ENCODE results near the gene SLC22A17.

SLC22A17 gene

GRCh38 chr14:23360496-23360895 lies 7.8 kb upstream of the SLC22A17 start:
- no peak for DNase-seq

- no peak for DNase-seq
Observed at GRCh38 chr14:23359722-23360447, 7.2 kb upstream of the SLC22A17 start.

- no peak for DNase-seq
Observed at GRCh38 chr14:23359167-23359626, 6.5 kb upstream of the SLC22A17 start.

- no peak for DNase-seq
Observed at GRCh38 chr14:23358553-23359166, 6.0 kb upstream of the SLC22A17 start.

DNA sequence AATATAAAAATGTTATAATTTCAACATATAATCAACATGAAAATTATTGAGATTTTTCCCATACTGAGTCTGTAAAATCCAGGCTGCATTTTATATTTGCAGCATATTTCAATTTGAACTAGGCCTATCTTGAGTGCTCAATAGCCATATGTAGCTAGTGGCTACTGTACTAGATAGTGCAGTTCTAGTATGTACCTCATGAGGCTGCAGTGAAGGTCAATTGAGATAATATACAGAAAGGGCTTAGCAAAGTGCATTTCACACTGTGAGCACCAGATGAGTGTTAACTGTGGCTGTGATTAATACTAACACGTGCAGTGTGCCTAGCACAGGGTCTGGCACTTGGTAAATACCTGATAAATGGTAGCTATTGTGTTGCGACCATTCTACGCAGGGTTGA lies 5.4 kb upstream of the SLC22A17 start:
- no peak for DNase-seq

- no peak for DNase-seq
Observed at GRCh38 chr14:23357261-23357660, 4.6 kb upstream of the SLC22A17 start.

DNA sequence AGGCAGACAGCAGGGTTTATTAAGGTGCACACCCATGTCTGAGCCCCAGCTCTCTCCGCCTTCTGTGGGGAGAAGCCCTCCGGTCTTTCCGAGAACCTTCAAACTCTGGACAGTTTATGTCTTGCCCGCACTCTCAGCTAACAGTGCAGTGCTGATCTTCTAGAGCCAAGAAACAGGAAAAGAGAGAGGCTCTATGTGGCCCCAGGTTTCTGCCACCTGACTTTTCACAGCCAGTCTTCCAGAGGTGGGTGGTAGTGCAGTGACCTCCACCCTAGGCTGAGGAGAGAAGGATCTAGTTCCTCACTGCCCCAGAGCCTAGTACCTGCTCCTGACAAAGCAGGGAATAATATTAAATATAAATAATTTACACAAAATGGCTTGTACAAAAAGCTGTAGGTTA lies 4.0 kb upstream of the SLC22A17 start:
- no peak for DNase-seq

DNA sequence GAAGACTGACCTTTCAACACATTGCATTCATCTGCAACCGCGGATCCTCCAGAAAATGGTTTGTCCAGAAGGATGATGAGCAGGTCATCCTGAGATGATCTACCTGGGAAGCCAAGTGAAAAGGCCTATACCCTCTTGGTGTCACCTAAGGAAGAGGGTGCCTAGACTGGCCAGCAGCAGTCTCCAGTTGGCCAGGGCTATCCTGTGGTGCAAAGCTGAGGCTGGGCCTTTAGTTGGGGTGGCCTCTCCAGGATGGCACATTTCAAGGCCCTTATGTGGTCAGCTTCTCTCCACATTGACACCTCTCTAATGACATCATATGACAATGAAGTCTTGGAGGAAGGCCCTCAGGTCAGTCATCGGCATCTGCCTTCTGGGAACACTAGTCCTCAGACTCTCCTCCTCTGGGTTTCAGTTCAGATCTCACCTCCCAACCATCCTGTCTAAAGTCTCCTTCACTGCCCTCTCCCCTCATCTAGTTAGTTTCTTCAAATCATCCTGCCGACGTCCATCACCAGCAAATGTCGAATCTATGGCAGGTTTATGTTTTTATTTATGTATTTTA lies 3.3 kb upstream of the SLC22A17 start:
- no peak for DNase-seq

DNA sequence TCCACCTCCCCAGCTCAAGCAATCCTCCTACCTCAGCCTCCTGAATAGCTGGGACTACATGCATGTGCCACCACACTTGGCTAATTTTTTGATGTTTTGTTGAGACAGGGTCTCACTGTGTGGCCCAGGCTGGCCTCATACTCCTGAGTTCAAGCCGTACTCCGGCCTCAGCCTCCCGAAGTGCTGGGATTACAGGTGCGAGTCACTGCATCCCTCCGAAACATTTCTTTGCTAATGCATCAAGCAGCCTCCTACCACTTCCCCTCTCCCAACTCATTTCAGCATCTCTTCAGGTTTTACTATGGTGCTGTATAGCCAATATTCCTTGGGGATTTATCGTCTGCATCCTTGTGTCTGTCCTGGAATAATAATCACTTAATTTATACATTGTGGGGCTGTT lies 2.3 kb upstream of the SLC22A17 start:
- DNase-seq = no peak

- no peak for DNase-seq
Observed at GRCh38 chr14:23353433-23353780, 720 bp upstream of the SLC22A17 start.

- peak; percentile 53 for DNase-seq
Observed at GRCh38 chr14:23351681-23352505, 794 bp downstream of the SLC22A17 start.

DNA sequence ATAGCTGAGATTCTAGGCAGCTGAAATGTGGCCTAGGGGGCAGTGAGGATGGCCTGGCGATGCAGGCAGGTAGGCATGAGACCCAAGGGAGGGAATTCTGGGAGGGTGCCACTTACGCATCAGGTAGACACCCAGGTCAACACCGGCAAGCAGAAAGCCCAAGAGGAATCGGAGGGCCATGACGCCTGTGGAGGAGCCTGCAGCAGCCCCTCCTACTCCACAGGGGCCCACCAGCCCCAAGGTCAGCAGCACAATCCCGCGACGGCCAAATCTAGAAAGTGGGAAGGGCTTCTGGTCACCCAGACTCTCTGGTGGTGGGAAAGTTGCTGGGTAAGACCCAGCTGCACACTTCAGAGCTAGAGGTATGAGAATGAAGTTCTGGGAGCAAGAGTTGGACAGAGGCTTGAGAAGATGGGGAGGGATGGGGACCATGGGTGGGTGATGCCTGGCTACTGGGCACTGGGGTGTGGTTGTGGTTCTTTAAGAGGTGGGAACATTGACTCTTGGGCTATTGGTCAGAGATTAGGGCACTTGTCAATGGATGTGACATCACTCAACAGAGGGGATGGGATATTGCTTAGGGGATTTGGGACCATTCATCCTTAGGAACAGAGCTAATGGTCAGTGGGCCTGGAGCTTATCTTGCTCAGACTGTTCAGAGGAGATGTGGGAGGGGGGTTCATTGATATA lies 3.4 kb downstream of the SLC22A17 start:
- DNase-seq = no peak

- DNase-seq = no peak
Observed at GRCh38 chr14:23348297-23348655, 4.4 kb downstream of the SLC22A17 start.

DNA sequence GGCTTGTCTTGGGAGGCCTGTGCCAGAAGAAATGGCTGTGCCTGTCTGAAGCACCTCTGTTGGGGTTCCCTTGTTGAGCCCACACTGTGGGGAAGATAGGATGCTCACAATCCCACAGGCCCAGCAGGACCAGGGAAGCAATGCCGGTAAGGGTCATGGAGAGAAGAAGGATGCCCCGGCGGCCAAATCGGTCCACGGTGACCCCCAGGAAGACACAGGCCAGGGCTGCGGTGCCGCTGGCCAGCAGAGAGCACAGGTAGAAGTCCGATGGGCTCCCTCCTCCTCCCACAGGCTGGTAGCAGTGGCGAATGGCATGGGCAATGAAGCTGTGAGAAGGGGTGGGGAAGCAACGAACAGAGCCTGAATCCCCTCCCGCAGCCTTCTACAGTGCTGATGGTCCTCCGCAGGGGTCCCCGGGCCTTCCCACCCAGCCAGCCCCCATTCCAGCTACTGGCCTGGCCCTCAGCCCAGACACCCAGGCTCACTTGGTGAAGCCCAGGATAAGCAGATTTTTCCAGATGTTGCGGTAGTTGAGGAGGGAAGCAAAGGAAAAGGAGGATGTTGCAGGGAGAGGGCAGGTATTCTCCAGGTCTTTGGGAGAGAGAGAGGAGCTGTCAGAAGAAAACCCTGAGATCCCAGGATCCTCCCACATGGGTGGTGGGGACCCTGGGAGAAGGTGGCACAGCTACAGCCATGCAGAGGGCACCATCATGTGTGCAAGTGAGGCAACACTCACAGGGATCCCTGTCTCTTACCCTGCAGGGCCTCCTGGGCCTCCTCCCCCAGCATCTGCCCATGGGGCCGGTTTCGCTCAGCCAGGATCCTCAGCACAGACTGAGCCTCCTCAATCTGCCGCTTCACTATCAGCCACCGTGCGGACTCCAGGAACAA lies 5.0 kb downstream of the SLC22A17 start:
- DNase-seq = no peak

DNA sequence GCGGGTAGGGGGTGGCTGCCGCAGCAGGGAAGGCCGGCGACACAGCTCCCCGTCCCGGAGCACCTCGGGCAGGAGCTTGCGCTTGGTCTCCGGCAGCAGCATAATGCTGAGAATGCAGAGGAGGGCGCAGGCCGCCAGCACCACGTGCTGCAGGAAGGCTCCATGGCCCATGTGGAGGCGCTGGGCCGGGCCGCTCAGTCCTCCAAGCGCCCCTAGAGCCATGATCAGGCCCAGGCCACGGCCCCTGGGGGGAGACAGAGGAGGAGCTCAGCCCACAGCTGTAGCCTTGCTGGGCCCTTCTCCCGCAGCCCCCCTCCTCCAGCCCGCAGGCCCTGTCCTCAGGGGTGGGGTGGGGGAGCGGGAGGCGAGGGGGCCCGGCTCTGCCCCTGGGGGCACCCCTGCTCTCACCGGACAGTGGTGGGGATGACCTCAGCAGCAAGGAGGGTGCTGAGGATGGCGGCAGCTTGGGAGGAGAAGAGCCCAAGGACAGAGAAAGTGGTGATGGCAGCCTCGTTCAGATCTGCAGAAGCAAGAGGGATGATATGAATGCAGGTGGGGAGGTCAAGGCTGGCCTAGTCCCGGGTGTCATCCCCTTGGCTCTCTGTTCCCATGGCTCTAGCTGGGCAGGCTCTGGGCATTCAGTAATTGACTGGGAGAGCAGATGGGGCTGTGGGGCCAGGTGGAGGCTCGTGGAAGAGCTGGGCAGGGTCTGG lies 5.8 kb downstream of the SLC22A17 start:
- no peak for DNase-seq

- DNase-seq = no peak
Observed at GRCh38 chr14:23345987-23346692, 6.5 kb downstream of the SLC22A17 start.

GRCh38 chr14:23344481-23344880 lies 8.2 kb downstream of the SLC22A17 start:
- DNase-seq = no peak

DNA sequence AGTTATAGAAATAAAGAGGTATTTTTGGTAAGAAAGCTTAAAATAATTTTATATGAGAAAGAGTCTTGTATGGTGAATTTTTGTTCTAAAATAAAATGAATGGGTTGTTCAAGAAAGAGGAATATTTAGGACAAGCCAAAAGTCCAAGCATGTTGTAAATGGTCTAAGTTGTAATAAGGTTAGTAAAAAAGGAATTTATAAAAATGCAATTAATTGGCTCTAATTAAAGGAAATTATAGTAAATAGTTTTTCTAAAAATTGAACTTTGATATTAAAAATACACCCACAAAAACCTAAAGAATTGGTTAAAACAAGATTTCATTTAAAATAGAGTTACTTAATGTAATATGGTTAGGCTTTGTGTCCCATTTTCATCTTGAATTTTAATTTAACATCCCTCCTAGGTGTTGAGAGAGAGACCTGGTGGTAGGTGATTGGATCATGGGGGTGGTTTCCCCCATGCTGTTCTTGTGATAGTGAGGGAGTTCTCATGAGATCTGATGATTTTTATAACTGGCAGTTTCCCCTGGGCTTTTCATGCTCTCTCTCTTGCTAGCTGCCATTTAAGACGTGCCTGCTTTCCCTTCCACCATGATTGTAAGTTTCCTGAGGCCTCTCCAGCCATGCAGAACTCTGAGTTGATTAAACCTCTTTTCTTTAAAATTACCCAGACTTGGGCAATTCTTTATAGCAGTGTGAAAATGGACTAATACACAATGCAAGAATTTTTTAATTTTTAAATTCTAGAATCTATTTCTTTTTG lies 13.0 kb downstream of the SLC22A17 start:
- no peak for DNase-seq

DNA sequence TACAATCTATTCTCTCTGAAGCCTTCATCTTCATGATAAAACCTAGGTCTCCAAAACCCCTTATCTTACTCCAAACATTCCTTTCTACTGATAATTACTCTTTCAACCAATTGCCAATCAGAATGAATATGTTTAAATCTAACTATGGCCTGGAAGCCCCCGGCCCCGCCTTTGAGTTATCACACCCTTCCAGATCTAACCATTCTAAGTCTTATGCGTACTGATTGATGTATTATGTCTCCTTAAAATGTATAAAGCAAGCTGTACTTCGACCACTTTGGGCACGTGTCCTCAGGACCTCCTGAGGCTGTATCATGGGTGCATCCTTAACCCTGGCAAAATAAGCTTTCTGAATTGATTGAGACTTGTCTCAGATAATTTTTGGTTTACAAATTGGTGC lies 17.1 kb downstream of the SLC22A17 start:
- no peak for DNase-seq

Data from DMS79 treated with DMSO at 0.1 percent for 48 hours (cell line).